Endothelial cell of umbilical vein (primary cell): ENCODE measurements around the gene DNAH10.

Experiments used
- CTCF ChIP-seq, 2 donors: IDR thresholded peaks; 1 replicate in 1 of 2; 2 replicates in 1 of 2; pipeline ENCODE4 v1.5.1; 2011; ENCODE audit warnings: low read length in 2 of 2, mild to moderate bottlenecking in 2 of 2, moderate library complexity in 2 of 2, control low read depth in 1 of 2, inconsistent platforms in 1 of 2, low read depth in 1 of 2; ENCODE audit not compliant: insufficient read depth in 1 of 2; ENCODE audit errors: extremely low read depth in 1 of 2
- EZH2 ChIP-seq: IDR thresholded peaks from 2 replicates; pipeline ENCODE4 v1.6.1; 2012; ENCODE audit warnings: borderline replicate concordance, low read depth, mild to moderate bottlenecking, moderate library complexity, low read length, inconsistent platforms; ENCODE audit not compliant: severe bottlenecking
- FOS ChIP-seq: IDR thresholded peaks from 2 replicates; pipeline ENCODE4 v1.6.1; 2011; ENCODE audit warnings: mild to moderate bottlenecking, low read length, moderate library complexity, borderline replicate concordance; ENCODE audit not compliant: insufficient read depth
- MAX ChIP-seq: IDR thresholded peaks from 2 replicates; pipeline ENCODE4 v1.6.1; 2011; ENCODE audit not compliant: insufficient read depth, insufficient read length
- POLR2A ChIP-seq: IDR thresholded peaks from 2 replicates; pipeline ENCODE4 v1.6.1; 2012; ENCODE audit warnings: low read depth, mild to moderate bottlenecking, control low read depth, low read length

DNA sequence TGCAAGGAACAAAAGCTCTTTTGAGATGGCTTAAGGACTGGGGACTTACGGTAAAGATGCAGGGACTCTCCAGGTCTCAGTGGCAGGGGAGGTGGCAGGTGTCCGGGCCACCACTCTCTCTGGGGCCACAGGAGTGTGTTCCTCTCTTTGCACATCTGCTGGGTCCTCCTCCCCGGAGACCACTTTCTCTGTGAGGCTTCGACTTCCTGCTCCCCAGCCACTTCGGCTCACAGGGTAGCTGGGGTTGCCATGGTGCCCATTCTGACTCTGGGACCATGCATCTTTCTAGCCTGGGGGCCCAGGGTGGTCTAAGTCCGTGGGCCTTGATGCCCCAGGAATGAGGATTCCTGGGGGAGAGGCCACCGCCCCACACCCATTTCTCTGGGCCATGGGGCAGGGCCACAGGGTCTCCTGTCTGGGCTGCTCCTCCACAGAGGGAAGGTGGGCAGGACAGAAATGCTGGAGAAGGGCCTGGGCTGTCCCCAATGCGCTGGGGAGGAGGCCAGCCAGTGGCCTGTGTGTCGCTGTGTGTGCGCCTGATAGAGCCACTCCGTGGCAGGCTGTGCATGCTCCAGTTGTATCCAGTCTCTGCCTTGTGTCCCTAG is 172.0 kb downstream of the DNAH10 start:
- TF ChIP-seq CTCF (IDR thresholded peaks at IDR 0.05; ENCODE audit: extremely low read depth in 1 of 2, insufficient read depth in 1 of 2, low read depth in 1 of 2, low read length in 2 of 2) (no peak), MAX (no peak), POLR2A (no peak), FOS (no peak), EZH2 (no peak)
